ENCODE measurements around the gene FBXO40. TPM values are rescaled to one million over a fixed set of nuclear protein-coding genes. Genes with fewer than 3 reads are reported as not detected.

The FBXO40 gene
- total and polyA plus RNA-seq, 10 of the 15 experiments (the other 5 are each of a cell fraction or from before 2014, with no cell fraction given) = 0.03 to 0.05 (median 0.04) TPM; not detected in 7

DNA sequence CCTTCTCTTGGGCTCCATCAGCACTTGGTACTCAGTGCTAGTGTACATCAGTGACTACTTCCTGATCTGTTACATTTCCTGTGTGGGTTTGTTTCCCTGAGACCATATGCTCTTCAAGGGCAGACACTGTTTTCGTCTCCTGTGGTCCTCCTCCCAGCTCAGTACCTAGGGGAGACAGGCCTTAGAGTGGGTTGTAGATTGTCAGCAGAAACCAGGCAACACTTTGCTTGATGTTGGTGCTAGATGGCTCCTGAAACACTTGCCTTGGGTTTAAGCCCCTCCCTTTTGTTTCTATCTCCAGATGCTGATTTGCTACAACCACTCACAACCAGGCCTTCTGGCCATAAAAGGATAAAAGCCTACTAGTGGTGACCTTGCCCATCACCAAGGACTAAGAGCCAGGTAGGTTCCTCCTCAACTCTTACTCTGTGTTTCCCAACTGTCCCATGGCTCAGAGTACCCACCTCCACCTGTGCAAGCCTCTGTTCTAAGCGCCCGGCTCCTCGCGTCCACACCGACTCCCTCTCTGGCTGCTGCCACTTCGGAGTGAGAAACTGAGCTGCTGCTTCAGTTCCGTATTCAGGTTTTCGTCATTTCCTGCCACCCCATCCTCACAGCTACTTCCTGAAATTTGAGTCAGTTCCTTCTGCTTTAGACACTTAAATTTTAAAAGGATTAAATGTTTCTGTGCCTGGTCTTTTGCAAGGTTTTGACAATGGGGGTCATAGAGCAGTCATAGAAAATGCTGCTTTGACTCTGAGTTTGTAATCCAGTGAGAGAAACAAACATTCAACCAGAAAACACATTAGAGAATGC, 67.4 kb downstream of the FBXO40 start, which contains the start of gene HCLS1 (continued):
- no peak for TF ChIP-seq RAD51 (IDR thresholded peaks at IDR 0.05)
- TF ChIP-seq, protein P1, sequence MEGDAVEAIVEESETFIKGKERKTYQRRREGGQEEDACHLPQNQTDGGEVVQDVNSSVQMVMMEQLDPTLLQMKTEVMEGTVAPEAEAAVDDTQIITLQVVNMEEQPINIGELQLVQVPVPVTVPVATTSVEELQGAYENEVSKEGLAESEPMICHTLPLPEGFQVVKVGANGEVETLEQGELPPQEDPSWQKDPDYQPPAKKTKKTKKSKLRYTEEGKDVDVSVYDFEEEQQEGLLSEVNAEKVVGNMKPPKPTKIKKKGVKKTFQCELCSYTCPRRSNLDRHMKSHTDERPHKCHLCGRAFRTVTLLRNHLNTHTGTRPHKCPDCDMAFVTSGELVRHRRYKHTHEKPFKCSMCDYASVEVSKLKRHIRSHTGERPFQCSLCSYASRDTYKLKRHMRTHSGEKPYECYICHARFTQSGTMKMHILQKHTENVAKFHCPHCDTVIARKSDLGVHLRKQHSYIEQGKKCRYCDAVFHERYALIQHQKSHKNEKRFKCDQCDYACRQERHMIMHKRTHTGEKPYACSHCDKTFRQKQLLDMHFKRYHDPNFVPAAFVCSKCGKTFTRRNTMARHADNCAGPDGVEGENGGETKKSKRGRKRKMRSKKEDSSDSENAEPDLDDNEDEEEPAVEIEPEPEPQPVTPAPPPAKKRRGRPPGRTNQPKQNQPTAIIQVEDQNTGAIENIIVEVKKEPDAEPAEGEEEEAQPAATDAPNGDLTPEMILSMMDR (IDR thresholded peaks at IDR 0.05 in 2 of 3, conservative IDR thresholded peaks at IDR 0.05 in 1 of 3; ENCODE audit: control insufficient read depth in 2 of 3, extremely low read depth in 1 of 3, insufficient read depth in 1 of 3, low read depth in 3 of 3, low read length in 3 of 3) = no peak
- TF ChIP-seq POLR2AphosphoS5 (IDR thresholded peaks at IDR 0.05; ENCODE audit: low read length) = peak; percentile 99
- TF ChIP-seq NR2C1 (IDR thresholded peaks at IDR 0.05) = peak; percentile 42; the same call in 1 of the 2 replicates
- no peak for TF ChIP-seq NFIC (IDR thresholded peaks at IDR 0.05; ENCODE audit: low read depth, low read length)
- TF ChIP-seq SIN3A (IDR thresholded peaks at IDR 0.05; ENCODE audit: low read depth, low read length) = peak; percentile 83
- no peak for TF ChIP-seq CEBPB (IDR thresholded peaks at IDR 0.05; ENCODE audit: borderline replicate concordance in 1 of 2, low read depth in 2 of 2, low read length in 2 of 2)
- TF ChIP-seq, protein P2, sequence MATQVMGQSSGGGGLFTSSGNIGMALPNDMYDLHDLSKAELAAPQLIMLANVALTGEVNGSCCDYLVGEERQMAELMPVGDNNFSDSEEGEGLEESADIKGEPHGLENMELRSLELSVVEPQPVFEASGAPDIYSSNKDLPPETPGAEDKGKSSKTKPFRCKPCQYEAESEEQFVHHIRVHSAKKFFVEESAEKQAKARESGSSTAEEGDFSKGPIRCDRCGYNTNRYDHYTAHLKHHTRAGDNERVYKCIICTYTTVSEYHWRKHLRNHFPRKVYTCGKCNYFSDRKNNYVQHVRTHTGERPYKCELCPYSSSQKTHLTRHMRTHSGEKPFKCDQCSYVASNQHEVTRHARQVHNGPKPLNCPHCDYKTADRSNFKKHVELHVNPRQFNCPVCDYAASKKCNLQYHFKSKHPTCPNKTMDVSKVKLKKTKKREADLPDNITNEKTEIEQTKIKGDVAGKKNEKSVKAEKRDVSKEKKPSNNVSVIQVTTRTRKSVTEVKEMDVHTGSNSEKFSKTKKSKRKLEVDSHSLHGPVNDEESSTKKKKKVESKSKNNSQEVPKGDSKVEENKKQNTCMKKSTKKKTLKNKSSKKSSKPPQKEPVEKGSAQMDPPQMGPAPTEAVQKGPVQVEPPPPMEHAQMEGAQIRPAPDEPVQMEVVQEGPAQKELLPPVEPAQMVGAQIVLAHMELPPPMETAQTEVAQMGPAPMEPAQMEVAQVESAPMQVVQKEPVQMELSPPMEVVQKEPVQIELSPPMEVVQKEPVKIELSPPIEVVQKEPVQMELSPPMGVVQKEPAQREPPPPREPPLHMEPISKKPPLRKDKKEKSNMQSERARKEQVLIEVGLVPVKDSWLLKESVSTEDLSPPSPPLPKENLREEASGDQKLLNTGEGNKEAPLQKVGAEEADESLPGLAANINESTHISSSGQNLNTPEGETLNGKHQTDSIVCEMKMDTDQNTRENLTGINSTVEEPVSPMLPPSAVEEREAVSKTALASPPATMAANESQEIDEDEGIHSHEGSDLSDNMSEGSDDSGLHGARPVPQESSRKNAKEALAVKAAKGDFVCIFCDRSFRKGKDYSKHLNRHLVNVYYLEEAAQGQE (IDR thresholded peaks at IDR 0.05; ENCODE audit: low read depth, low read length) = no peak
- no peak for TF ChIP-seq PAX5 (IDR thresholded peaks at IDR 0.05; ENCODE audit: borderline replicate concordance, low read depth, low read length)
- TF ChIP-seq, protein P3, sequence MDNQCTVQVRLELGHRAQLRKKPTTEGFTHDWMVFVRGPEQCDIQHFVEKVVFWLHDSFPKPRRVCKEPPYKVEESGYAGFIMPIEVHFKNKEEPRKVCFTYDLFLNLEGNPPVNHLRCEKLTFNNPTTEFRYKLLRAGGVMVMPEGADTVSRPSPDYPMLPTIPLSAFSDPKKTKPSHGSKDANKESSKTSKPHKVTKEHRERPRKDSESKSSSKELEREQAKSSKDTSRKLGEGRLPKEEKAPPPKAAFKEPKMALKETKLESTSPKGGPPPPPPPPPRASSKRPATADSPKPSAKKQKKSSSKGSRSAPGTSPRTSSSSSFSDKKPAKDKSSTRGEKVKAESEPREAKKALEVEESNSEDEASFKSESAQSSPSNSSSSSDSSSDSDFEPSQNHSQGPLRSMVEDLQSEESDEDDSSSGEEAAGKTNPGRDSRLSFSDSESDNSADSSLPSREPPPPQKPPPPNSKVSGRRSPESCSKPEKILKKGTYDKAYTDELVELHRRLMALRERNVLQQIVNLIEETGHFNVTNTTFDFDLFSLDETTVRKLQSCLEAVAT (IDR thresholded peaks at IDR 0.05) = peak; percentile 68
- TF ChIP-seq, protein P4, sequence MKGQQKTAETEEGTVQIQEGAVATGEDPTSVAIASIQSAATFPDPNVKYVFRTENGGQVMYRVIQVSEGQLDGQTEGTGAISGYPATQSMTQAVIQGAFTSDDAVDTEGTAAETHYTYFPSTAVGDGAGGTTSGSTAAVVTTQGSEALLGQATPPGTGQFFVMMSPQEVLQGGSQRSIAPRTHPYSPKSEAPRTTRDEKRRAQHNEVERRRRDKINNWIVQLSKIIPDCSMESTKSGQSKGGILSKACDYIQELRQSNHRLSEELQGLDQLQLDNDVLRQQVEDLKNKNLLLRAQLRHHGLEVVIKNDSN (IDR thresholded peaks at IDR 0.05; ENCODE audit: borderline replicate concordance, extremely low read length, insufficient read depth, low read depth, low read length) = no peak
- TF ChIP-seq TARDBP (IDR thresholded peaks at IDR 0.05; ENCODE audit: borderline replicate concordance) = no peak
- peak; percentile 81 for TF ChIP-seq ZNF207 (IDR thresholded peaks at IDR 0.05; ENCODE audit: borderline replicate concordance)
- no peak for TF ChIP-seq SREBF2 (IDR thresholded peaks at IDR 0.05; ENCODE audit: low read length)
- no peak for TF ChIP-seq SUZ12 (IDR thresholded peaks at IDR 0.05; ENCODE audit: unreplicated experiment)
- TF ChIP-seq, protein P5, sequence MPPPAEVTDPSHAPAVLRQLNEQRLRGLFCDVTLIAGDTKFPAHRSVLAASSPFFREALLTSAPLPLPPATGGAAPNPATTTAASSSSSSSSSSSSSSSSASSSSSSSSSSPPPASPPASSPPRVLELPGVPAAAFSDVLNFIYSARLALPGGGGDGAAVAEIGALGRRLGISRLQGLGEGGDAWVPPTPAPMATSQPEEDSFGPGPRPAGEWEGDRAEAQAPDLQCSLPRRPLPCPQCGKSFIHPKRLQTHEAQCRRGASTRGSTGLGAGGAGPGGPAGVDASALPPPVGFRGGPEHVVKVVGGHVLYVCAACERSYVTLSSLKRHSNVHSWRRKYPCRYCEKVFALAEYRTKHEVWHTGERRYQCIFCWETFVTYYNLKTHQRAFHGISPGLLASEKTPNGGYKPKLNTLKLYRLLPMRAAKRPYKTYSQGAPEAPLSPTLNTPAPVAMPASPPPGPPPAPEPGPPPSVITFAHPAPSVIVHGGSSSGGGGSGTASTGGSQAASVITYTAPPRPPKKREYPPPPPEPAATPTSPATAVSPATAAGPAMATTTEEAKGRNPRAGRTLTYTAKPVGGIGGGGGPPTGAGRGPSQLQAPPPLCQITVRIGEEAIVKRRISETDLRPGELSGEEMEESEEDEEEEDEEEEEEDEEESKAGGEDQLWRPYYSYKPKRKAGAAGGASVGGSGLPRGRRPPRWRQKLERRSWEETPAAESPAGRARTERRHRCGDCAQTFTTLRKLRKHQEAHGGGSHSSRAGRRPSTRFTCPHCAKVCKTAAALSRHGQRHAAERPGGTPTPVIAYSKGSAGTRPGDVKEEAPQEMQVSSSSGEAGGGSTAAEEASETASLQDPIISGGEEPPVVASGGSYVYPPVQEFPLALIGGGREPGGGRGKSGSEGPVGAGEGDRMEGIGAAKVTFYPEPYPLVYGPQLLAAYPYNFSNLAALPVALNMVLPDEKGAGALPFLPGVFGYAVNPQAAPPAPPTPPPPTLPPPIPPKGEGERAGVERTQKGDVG (CRISPR knock-in tag; IDR thresholded peaks at IDR 0.05) = no peak
- peak in 1 of 2 experiments; percentile 84; a peak in 2 of 4 replicates for TF ChIP-seq ETV6 (conservative IDR thresholded peaks at IDR 0.05 in 1 of 2, IDR thresholded peaks at IDR 0.05 in 1 of 2; ENCODE audit: borderline replicate concordance in 1 of 2, low read depth in 1 of 2)
